ENCODE data around the gene CARD11. TPM values are rescaled to one million over a fixed set of nuclear protein-coding genes. Genes with fewer than 3 reads are reported as not detected.

Gene CARD11
- total and polyA plus RNA-seq, 2 experiments from 2014 or later: 17.7 to 29.0 TPM

- Mint-ChIP-seq H3K27ac (peak overlapping the region; percentile 76; the same call in 1 of the 2 replicates), H3K4me1 (peaks cover 39% of the 10 kb centered on the region), H3K4me3 (no peak overlapping the region; the same call in 2 of the 3 replicates), H3K36me3 (ENCODE audit: low read depth) (no peaks in the 10 kb centered on the region), H3K9me3 (no peaks in the 10 kb centered on the region), H3K27me3 (ENCODE audit: insufficient read depth, low read depth, poor library complexity) (peaks cover 15% of the 10 kb centered on the region)
- H2AFZ ChIP-seq: no peak overlapping the region
- no peaks in the 10 kb centered on the region for H3K27me3 ChIP-seq (ENCODE audit: insufficient read depth)
- no peaks in the 10 kb centered on the region for H3K36me3 ChIP-seq (ENCODE audit: insufficient read depth)
- H3K9me2 ChIP-seq (ENCODE audit: insufficient read depth): no peaks in the 10 kb centered on the region
- no peaks in the 10 kb centered on the region for H4K20me1 ChIP-seq (replicated peaks; ENCODE audit: insufficient read depth)
- no peak overlapping the region for H3K4me2 ChIP-seq
- H3F3A ChIP-seq (replicated peaks; ENCODE audit: low read depth): peaks cover 16% of the 10 kb centered on the region
- no peak overlapping the region for H3K27ac ChIP-seq (ENCODE audit: low read depth)
- no peak overlapping the region for H3K4me3 ChIP-seq
- TF ChIP-seq EZH2 (IDR thresholded peaks at IDR 0.05; ENCODE audit: low read depth, unreplicated experiment): no peak
- TF ChIP-seq ZNF114 (CRISPR knock-in tag; IDR thresholded peaks at IDR 0.05): no peak
- no peak for TF ChIP-seq ETS1 (IDR thresholded peaks at IDR 0.05)
- TF ChIP-seq ZNF331 (CRISPR knock-in tag; IDR thresholded peaks at IDR 0.05; ENCODE audit: low read depth): no peak
- no peak for TF ChIP-seq JUNB (IDR thresholded peaks at IDR 0.05; ENCODE audit: unreplicated experiment)
- TF ChIP-seq POLR2AphosphoS5 (IDR thresholded peaks at IDR 0.05; ENCODE audit: low read depth): no peak
- no peak for TF ChIP-seq EZH2phosphoT487 (IDR thresholded peaks at IDR 0.05; ENCODE audit: unreplicated experiment)
- no peak for TF ChIP-seq REST (IDR thresholded peaks at IDR 0.05; ENCODE audit: unreplicated experiment)
- TF ChIP-seq NANOG (IDR thresholded peaks at IDR 0.05; ENCODE audit: borderline replicate concordance): no peak
- no peak for TF ChIP-seq ZNF462 (CRISPR knock-in tag; IDR thresholded peaks at IDR 0.05)
- no peak for TF ChIP-seq CTCF (conservative IDR thresholded peaks at IDR 0.05; ENCODE audit: low read depth in 2 of 2)
- TF ChIP-seq STAT1 (IDR thresholded peaks at IDR 0.05; ENCODE audit: unreplicated experiment): no peak
- TF ChIP-seq CREB1 (CRISPR knock-in tag; IDR thresholded peaks at IDR 0.05; ENCODE audit: low read depth): no peak
- DNase-seq (ENCODE audit: low spot score) (no peak), ATAC-seq (no peak)
- H3K4me1 ChIP-seq (ENCODE audit: insufficient read depth): peaks cover 20% of the 10 kb centered on the region
- no peaks in the 10 kb centered on the region for H3K79me2 ChIP-seq (replicated peaks; ENCODE audit: insufficient read depth)
Observed at GRCh38 chr7:2880051-2880450, 163.6 kb downstream of the CARD11 start.
